H1 (cell line): ENCODE data around the gene NCR2.

Experiments used
- EZH2 ChIP-seq: fragments of 200-600 bp; sonication (generic); IDR thresholded peaks from 2 replicates; pipeline ENCODE4 v1.7.1; 2012; ENCODE audit warnings: low read depth, mild to moderate bottlenecking, moderate library complexity, low read length, inconsistent platforms; ENCODE audit not compliant: severe bottlenecking
- POLR2A ChIP-seq, 2 experiments: IDR thresholded peaks; 1 replicate in 1 of 2; 2 replicates in 1 of 2; pipeline ENCODE4 v1.6.1; 2011; ENCODE audit warnings: low read depth in 2 of 2, low read length in 2 of 2, mild to moderate bottlenecking in 2 of 2; ENCODE audit errors: control extremely low read depth in 1 of 2
- POLR2AphosphoS5 ChIP-seq: IDR thresholded peaks from 2 replicates; pipeline ENCODE4 v1.6.1; 2011; ENCODE audit warnings: low read depth, low read length
- TF ChIP-seq, protein P1 (sequence below), 3 experiments: IDR thresholded peaks; 1 replicate in 2 of 3; 2 replicates in 1 of 3; pipeline versions ENCODE4 v1.5.1 to v1.6.1; 2011; ENCODE audit warnings: low read length in 3 of 3, mild to moderate bottlenecking in 3 of 3, inconsistent platforms in 2 of 3, low read depth in 1 of 3, moderate library complexity in 1 of 3; ENCODE audit not compliant: insufficient read depth in 1 of 3; ENCODE audit errors: control extremely low read depth in 1 of 3

DNA sequence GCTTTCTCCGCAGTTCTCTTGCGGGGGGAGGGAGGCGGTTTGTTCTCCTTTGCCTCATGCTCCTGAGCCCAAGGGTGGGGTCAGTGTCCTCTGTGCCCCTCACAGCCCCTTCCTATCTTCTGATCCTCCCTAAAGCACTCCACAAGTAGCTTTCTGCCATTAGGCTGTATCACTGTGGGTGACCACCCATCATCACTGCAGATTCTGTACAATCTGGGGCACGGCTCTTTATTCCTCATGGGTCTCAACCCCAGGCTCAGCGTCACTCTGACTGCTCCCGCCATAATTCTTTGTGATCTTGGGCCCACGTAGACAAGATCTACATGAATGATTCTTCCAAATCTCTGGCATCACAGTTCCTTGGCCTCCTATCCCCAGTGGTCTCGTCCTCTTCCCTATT, 10.5 kb downstream of the NCR2 start:
- TF ChIP-seq EZH2: no peak
- no peak for TF ChIP-seq POLR2AphosphoS5
- TF ChIP-seq POLR2A (IDR thresholded peaks at IDR 0.05; ENCODE audit: control extremely low read depth in 1 of 2, low read depth in 2 of 2, low read length in 2 of 2): no peak
- TF ChIP-seq, protein P1, sequence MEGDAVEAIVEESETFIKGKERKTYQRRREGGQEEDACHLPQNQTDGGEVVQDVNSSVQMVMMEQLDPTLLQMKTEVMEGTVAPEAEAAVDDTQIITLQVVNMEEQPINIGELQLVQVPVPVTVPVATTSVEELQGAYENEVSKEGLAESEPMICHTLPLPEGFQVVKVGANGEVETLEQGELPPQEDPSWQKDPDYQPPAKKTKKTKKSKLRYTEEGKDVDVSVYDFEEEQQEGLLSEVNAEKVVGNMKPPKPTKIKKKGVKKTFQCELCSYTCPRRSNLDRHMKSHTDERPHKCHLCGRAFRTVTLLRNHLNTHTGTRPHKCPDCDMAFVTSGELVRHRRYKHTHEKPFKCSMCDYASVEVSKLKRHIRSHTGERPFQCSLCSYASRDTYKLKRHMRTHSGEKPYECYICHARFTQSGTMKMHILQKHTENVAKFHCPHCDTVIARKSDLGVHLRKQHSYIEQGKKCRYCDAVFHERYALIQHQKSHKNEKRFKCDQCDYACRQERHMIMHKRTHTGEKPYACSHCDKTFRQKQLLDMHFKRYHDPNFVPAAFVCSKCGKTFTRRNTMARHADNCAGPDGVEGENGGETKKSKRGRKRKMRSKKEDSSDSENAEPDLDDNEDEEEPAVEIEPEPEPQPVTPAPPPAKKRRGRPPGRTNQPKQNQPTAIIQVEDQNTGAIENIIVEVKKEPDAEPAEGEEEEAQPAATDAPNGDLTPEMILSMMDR (IDR thresholded peaks at IDR 0.05; ENCODE audit: control extremely low read depth in 1 of 3, insufficient read depth in 1 of 3, low read depth in 1 of 3, low read length in 3 of 3): no peak
